HG02642 (cell line): ENCODE results near the gene ARPC5.
"Not testable (repeated sequence)": the region's sequence is repeated elsewhere in the genome, so short reads cannot be mapped to it uniquely, and the experiment has no call there.

Experiments
- ATAC-seq: cut with Tn5 transposase; IDR thresholded peaks from one replicate; pipeline ENCODE4 v1.9.1; 2021; ENCODE audit warnings: mild to moderate bottlenecking; ENCODE audit not compliant: unreplicated experiment, poor library complexity

Gene ARPC5

GRCh38 chr1:183612975-183613374 is 22.6 kb downstream of the ARPC5 start:
- ATAC-seq: not testable (repeated sequence)

DNA sequence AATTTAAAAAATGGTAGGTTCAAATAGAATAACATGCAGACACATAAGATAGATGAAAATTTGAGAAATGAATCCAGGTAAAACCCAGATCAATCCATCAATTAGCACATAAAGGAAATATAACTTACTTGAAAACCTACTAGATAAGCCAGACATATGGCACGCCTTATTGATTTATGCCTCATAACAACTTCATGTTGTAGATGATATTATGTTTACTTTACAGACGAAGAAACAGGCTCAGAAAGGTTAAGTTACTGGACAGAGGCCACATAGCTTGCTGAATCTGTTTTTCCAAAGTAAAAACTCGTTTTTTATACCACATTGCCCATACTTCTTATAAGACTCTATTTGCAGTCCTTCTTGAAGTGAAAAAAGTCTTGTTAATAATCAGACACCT is 23.2 kb downstream of the ARPC5 start:
- no peak for ATAC-seq

- ATAC-seq: no peak
Observed at GRCh38 chr1:183611021-183611420, 24.6 kb downstream of the ARPC5 start.

DNA sequence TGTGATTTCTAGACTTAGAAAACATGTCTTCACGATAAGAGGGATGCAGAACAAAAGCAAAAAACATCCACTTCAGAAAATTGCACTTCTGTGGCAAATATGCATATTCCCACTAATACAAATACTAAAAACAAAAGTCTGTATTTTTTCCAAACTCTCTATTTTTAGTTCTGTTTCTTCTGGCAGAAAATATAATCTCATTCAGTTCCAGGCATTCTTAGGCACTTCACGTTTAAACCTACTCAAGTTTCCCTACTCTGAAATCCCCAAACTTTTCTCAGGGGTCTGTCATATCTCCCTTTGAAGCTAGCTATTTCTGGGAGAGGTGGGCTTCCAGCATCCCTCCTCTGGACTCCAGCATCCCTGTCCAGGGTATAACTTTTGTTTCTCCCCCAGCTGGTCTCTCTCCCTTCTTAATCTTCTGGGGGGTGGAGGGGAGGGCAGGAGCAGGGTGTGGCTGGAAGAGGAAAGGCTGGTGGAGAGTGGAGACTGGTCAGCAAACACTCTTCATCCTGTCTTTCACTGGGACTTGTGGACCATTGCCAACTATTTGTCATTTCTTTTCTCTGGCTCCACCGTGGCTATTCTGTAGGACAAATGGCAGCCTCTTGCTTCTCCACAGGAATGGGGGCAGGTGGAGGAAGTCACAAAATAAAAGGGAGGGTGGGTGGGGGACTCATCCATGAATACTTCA is 25.7 kb downstream of the ARPC5 start:
- no peak for ATAC-seq

- peak; percentile 62 for ATAC-seq
Observed at GRCh38 chr1:183609313-183609712, 26.3 kb downstream of the ARPC5 start.

GRCh38 chr1:183607322-183607980 is 28.1 kb downstream of the ARPC5 start:
- no peak for ATAC-seq

- ATAC-seq: no peak
Observed at GRCh38 chr1:183605904-183606303, 29.7 kb downstream of the ARPC5 start.

DNA sequence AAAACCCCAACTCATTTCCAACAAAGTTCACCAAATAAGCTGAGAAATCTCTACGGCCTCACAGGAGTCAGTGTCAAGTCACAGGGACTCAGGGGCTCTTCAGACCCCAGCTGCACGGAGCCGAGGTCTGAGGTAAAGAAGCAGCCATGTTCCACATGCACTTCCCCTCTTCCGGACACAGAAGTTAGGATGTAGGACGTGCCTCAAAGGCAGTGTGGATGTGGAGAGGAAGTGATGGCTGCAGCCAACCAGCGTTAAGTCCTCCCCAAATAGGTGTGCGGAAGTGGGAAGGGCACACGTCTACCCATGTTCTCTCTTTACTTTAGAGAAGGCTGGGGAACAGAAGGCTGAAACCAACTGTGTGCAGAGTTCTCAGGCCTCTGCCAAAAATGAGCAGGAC is 30.8 kb downstream of the ARPC5 start:
- ATAC-seq: no peak

- ATAC-seq: peak; percentile 42
Observed at GRCh38 chr1:183604038-183604808, 31.4 kb downstream of the ARPC5 start.

GRCh38 chr1:183602510-183602909 is 33.1 kb downstream of the ARPC5 start:
- no peak for ATAC-seq

DNA sequence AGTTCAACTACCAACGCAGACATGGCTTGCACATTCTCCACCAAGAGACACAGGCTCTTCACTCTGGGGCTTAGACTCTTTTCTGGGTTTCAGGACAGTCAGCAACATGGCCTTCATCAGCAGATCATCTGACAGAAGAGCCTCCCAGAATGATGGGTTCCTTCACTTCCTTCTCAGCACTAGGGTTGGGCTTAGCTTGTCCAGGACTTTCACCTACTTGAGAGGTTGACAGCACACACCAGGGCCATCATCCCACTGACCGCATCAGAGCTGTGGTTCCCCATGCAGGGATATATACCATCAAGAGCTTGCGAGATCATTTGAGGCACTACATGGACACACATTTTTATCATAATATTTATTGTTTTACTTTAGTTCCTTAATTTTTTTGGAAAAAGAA is 34.9 kb downstream of the ARPC5 start:
- no peak for ATAC-seq

- no peak for ATAC-seq
Observed at GRCh38 chr1:183600136-183600535, 35.4 kb downstream of the ARPC5 start.

DNA sequence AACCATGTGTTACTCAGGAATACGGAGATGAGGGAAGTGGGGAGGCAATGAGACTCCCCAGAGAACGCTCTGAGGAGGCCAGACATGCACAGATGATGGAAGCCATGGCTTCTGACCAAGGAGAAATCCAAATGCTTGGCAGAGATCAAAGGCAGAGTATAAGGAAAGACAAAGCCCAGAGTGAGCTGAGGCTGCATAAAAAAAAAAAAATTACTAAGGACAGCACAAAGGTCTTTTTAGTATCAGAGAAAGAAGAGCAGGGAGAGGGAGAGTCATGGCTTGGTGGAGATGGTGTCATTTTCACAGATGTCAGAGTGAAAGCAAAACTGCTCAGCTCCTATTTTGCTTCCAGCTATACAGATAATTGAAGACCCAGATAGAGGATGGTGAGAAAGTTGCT is 37.2 kb downstream of the ARPC5 start:
- ATAC-seq: peak; percentile 58

DNA sequence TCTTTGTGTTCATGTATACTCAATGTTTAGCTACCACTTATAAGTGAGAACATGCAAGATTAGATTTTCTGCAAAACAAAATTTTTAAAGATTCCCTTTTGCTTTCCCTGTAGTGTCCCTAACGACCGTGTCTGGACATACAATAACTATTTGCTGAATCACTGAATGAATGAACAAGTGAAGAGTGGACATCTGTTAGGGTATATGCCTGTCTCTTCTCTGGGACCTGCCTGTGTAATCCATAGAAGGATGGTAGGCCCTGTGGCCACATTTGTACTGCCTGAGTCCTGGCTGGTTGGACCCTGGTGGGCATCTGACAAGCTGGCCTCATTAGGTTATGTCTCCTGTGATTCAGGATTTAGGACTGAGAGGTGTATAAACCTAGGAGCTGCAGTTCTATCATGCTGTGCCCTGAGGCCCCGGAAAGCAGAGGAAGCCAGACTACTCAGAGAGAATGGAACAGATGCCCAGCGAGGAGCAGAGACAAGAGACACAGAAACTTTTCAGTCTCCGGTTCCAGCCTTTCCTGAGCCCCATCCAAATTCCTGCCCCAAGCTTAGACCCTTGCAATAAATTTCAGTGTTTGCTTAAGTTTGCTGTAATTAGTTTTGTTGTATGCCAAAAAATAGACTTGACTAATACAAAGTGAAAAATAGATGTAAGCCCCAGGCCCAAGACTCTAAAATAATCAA is 37.8 kb downstream of the ARPC5 start:
- no peak for ATAC-seq

DNA sequence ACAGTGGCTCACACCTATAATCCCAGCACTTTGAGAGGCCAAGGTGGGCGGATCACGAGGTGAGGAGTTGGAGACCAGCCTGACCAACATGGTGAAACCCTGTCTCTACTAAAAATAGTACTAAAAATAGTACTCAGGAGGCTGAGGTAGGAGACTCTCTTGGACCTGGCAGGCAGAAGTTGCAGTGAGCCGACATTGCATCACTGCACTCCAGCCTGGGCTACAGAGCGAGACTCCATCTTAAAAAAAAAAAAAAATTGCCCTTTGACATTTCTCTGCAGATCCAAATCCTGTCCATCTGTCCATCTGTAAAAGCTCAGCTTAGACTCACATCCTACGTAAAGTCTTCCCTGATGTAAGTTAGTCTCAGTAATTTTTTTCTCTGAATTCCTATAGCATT is 39.1 kb downstream of the ARPC5 start:
- no peak for ATAC-seq

DNA sequence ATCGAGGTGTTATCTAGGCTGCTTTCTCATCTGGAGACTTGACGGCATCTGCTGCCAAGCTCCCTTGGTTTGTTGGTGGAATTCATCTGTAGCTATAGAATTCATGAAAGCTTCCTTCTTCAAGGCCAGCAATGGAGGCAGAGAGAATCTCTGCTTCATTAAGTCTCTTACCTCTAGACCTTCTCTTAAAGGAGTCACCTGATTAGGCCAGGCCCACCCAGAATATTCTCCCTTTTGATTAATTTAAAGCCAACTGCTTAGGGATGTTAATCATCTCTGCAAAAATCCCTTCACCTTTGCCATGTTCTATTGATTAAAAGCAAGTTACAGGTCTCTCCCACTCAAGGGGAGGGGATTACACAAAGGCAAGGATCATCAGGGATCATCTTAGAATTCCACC is 40.0 kb downstream of the ARPC5 start:
- ATAC-seq: no peak

DNA sequence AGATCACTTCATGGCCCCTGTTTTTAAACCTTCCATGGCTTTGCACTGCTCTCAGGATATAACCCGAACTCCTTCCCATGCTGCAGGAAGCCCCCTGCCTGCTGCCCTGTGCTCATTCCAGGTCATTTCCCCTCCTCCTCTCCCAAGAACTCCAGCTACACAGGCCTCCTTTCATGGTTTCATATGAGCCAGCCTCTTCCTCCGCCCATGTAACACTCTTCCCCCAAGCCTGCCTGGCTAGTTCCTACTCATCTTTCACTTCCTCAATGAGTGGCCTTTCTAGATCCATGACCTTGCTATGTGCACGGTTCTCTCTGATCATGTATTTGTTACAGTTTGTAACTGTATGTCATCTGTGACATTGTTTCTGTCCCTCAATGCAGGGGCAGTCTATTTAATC is 42.2 kb downstream of the ARPC5 start:
- ATAC-seq: peak; percentile 52

GRCh38 chr1:183592733-183593132 is 42.9 kb downstream of the ARPC5 start:
- no peak for ATAC-seq

GRCh38 chr1:183590244-183591191 is 45.1 kb downstream of the ARPC5 start, which contains the start of gene NCF2:
TSS of gene NCF2 (minus strand) at chr1:183590459. CDS start at chr1:183590329, 130 bp downstream.
- peak; percentile 87 for ATAC-seq

- peak; percentile 24 for ATAC-seq
Observed at GRCh38 chr1:183589874-183590243, 45.7 kb downstream of the ARPC5 start.
